SK-N-SH (cell line): Measurements from ENCODE around the gene DLG3. TPM values are rescaled to one million over a fixed set of nuclear protein-coding genes. Genes with fewer than 3 reads are reported as not detected.
A peak's percentile ranks its signal among the peaks of the same experiment; 100 is the strongest.

Experiments used
- CTCF ChIA-PET: fragments of 300-600, 350-600 bp; formaldehyde crosslinking; extraction: SDS; loops from one replicate; lab custom pipeline; 2021; lab: Yijun Ruan, JAX
- POLR2A ChIA-PET: fragments of 350-600 bp; sonication (Branson Sonifier 250); formaldehyde crosslinking; extraction: SDS; loops from one replicate; lab custom pipeline; 2020; ENCODE audit warnings: antibody characterized with exemption, inconsistent platforms; lab: Yijun Ruan, JAX
- DNase-seq: peaks from one replicate; pipeline ENCODE4 v3.0.0; 2012
- H2AFZ ChIP-seq: fragments of 200-600 bp; sonication (generic); 2 replicates; pipeline ENCODE4 v1.8.1; 2016; ENCODE audit warnings: antibody characterized with exemption, mild to moderate bottlenecking, low read depth
- H3F3A ChIP-seq: fragments of 200-600 bp; sonication (generic); replicated peaks from 2 replicates; pipeline ENCODE3; 2016; ENCODE audit warnings: antibody characterized with exemption, mild to moderate bottlenecking; ENCODE audit not compliant: insufficient read depth
- H3K27ac ChIP-seq, 2 experiments: fragments of 200-500 bp in 1 of 2; fragments of 200-600 bp in 1 of 2; sonication (Bioruptor generic) in 1 of 2; sonication (generic), shearing (Covaris generic) in 1 of 2; 2 replicates each; pipeline versions ENCODE4 v1.5.1 to v1.6.1; 2014 to 2016; ENCODE audit warnings: low read depth in 2 of 2, inconsistent platforms in 1 of 2, low read length in 1 of 2, mild to moderate bottlenecking in 1 of 2, mixed read lengths in 1 of 2
- H3K27me3 ChIP-seq: fragments of 200-600 bp; sonication (generic), shearing (Covaris generic); 2 replicates; pipeline ENCODE4 v1.6.1; 2016; ENCODE audit warnings: mixed run types; ENCODE audit not compliant: insufficient read depth
- H3K36me3 ChIP-seq, 2 experiments: fragments of 200-500 bp in 1 of 2; fragments of 200-600 bp in 1 of 2; sonication (Bioruptor generic) in 1 of 2; sonication (generic) in 1 of 2; replicated peaks in 1 of 2; 2 replicates each; pipeline versions ENCODE3 to v1.5.1; 2014 to 2016; ENCODE audit warnings: low read length in 1 of 2, mild to moderate bottlenecking in 1 of 2; ENCODE audit not compliant: insufficient read depth in 2 of 2, control insufficient read depth in 1 of 2
- H3K4me1 ChIP-seq, 2 experiments: fragments of 200-500 bp in 1 of 2; fragments of 200-600 bp in 1 of 2; sonication (Bioruptor generic) in 1 of 2; sonication (generic), shearing (Covaris generic) in 1 of 2; 2 replicates each; pipeline versions ENCODE4 v1.5.1 to v1.6.1; 2014 to 2016; ENCODE audit warnings: low read depth in 1 of 2, low read length in 1 of 2, mixed run types in 1 of 2; ENCODE audit not compliant: insufficient read depth in 2 of 2, control insufficient read depth in 1 of 2
- H3K4me2 ChIP-seq: fragments of 200-600 bp; sonication (generic), shearing (Covaris generic); 2 replicates; pipeline ENCODE4 v1.6.1; 2017; ENCODE audit warnings: mixed run types
- H3K4me3 ChIP-seq, 2 experiments: fragments of 200-500 bp in 1 of 2; fragments of 200-600 bp in 1 of 2; sonication (Bioruptor generic) in 1 of 2; sonication (generic), shearing (Covaris generic) in 1 of 2; 2 replicates each; pipeline versions ENCODE4 v1.5.1 to v1.8.1; 2014 to 2016; ENCODE audit warnings: low read depth in 2 of 2, inconsistent platforms in 1 of 2, low read length in 1 of 2, mild to moderate bottlenecking in 1 of 2, mixed read lengths in 1 of 2, moderate library complexity in 1 of 2
- H3K79me2 ChIP-seq: fragments of 200-600 bp; sonication (generic); 2 replicates; pipeline ENCODE4 v1.8.1; 2017; ENCODE audit warnings: mild to moderate bottlenecking; ENCODE audit not compliant: insufficient read depth
- H3K9ac ChIP-seq: fragments of 200-600 bp; sonication (generic); 2 replicates; pipeline ENCODE4 v1.6.1; 2017; ENCODE audit warnings: mixed run types
- H3K9me2 ChIP-seq: fragments of 200-600 bp; sonication (generic); 2 replicates; pipeline ENCODE4 v1.6.1; 2017; ENCODE audit warnings: mixed run types
- H3K9me3 ChIP-seq: fragments of 200-600 bp; sonication (generic); 2 replicates; pipeline ENCODE4 v1.6.1; 2017; ENCODE audit warnings: mixed run types, mild to moderate bottlenecking, moderate library complexity
- H4K20me1 ChIP-seq: fragments of 200-600 bp; sonication (generic); 2 replicates; pipeline ENCODE4 v1.6.1; 2017; ENCODE audit warnings: mild to moderate bottlenecking, mixed run types; ENCODE audit not compliant: insufficient read depth
- CHD2 ChIP-seq: fragments of 150-350 bp; IDR thresholded peaks from 2 replicates; pipeline ENCODE4 v1.6.1; 2018; ENCODE audit warnings: low read length; ENCODE audit not compliant: partially characterized antibody
- CTCF ChIP-seq: fragments of 200-600 bp; sonication (generic); IDR thresholded peaks from 2 replicates; pipeline ENCODE4 v1.6.1; 2017; ENCODE audit warnings: antibody characterized with exemption, mild to moderate bottlenecking, moderate library complexity
- EP300 ChIP-seq, 2 experiments: IDR thresholded peaks; 2 replicates each; pipeline versions ENCODE4 v1.4.0 to v1.6.1; 2012; ENCODE audit warnings: borderline replicate concordance in 1 of 2, low read depth in 1 of 2, low read length in 1 of 2
- FOXJ3 ChIP-seq: sonication (generic); formaldehyde crosslinking; IDR thresholded peaks from 2 replicates; pipeline ENCODE4 v1.5.1; 2020; ENCODE audit warnings: mild to moderate bottlenecking, missing genetic modification reagents
- FOXM1 ChIP-seq: IDR thresholded peaks from 2 replicates; pipeline ENCODE4 v1.4.0; 2012; ENCODE audit warnings: low read depth, mild to moderate bottlenecking
- GATA2 ChIP-seq: sonication (generic); formaldehyde crosslinking; IDR thresholded peaks from 2 replicates; pipeline ENCODE4 v1.5.0; 2020; ENCODE audit warnings: mild to moderate bottlenecking, missing genetic modification reagents
- IRF3 ChIP-seq: fragments of 150-350 bp; IDR thresholded peaks from 2 replicates; pipeline ENCODE4 v1.6.1; 2016; ENCODE audit warnings: mild to moderate bottlenecking, low read depth, low read length
- MEF2A ChIP-seq: IDR thresholded peaks from 2 replicates; pipeline ENCODE4 v1.4.0; 2012; ENCODE audit warnings: low read depth, borderline replicate concordance
- NFIC ChIP-seq: IDR thresholded peaks from 2 replicates; pipeline ENCODE4 v1.4.0; 2012; ENCODE audit warnings: borderline replicate concordance
- PBX3 ChIP-seq: IDR thresholded peaks from 2 replicates; pipeline ENCODE4; 2012
- REST ChIP-seq: IDR thresholded peaks from 2 replicates; pipeline ENCODE4 v1.6.1; 2012; ENCODE audit warnings: mild to moderate bottlenecking, low read depth, low read length, moderate library complexity
- RFX5 ChIP-seq: IDR thresholded peaks from 2 replicates; pipeline ENCODE4 v1.6.1; 2012; ENCODE audit warnings: mild to moderate bottlenecking, improper control_type of control experiment, low read length
- TAF1 ChIP-seq: IDR thresholded peaks from 2 replicates; pipeline ENCODE4 v1.6.1; 2012; ENCODE audit warnings: low read depth, mild to moderate bottlenecking, low read length, moderate library complexity, borderline replicate concordance
- TEAD4 ChIP-seq: IDR thresholded peaks from 2 replicates; pipeline ENCODE4 v1.4.0; 2012; ENCODE audit warnings: mild to moderate bottlenecking, borderline replicate concordance; ENCODE audit not compliant: insufficient read depth
- USF2 ChIP-seq: fragments of 150-350 bp; IDR thresholded peaks from 2 replicates; pipeline ENCODE4 v1.6.1; 2017; ENCODE audit warnings: antibody characterized with exemption, low read length, low read depth, borderline replicate concordance
- ZBTB33 ChIP-seq: IDR thresholded peaks from 2 replicates; pipeline ENCODE4 v1.4.0; 2012; ENCODE audit warnings: low read depth, borderline replicate concordance
- WGBS: methylation state at CpG from one replicate; pipeline ENCODE4 v1.1.6; 2017; ENCODE audit warnings: low lambda C conversion rate; 5-methylcytosine and 5-hydroxymethylcytosine counted together
- polyA plus RNA-seq, 3 experiments: library from polyadenylated mRNA; depleted of rRNA; stranded (reverse); fragments of >200 nt; gene quantifications; 2 replicates each; pipeline ENCODE4 v1.2.3, GENCODE V29; 2012

Gene DLG3
- polyA plus RNA-seq, 1 of the 3 experiments (the other 2 are of a cell fraction): 11.7 TPM

GRCh38 chrX:70476934-70477733 lies 32.5 kb downstream of the DLG3 start (continued):
- TF ChIP-seq FOXM1 (no peak), IRF3 (no peak), GATA2 (CRISPR knock-in tag) (no peak), CTCF (no peak), FOXJ3 (CRISPR knock-in tag) (no peak), PBX3 (peak; percentile 63; the same call in 1 of the 2 replicates)

GRCh38 chrX:70477734-70478075 lies 33.1 kb downstream of the DLG3 start:
- peaks cover 0 to 20% of the 10 kb centered on the region in 2 experiments; a peak in 3 of 4 replicates for H3K4me1 ChIP-seq
- CTCF ChIA-PET: no interaction called here
- TF ChIP-seq RFX5 (no peak), NFIC (no peak), ZBTB33 (no peak), FOXM1 (no peak), MEF2A (no peak), CHD2 (no peak), REST (no peak), USF2 (no peak), TEAD4 (no peak), TAF1 (no peak), FOXJ3 (CRISPR knock-in tag) (no peak), EP300 (IDR thresholded peaks at IDR 0.05; ENCODE audit: borderline replicate concordance in 1 of 2, low read depth in 1 of 2, low read length in 1 of 2) (no peak), IRF3 (no peak)

More at GRCh38 chrX:70477734-70478075, 33.1 kb downstream of the DLG3 start:
- Histone ChIP-seq H2AFZ (peak overlapping the region; percentile 14; the same call in 1 of the 2 replicates), H4K20me1 (no peaks in the 10 kb centered on the region), H3K27ac (peak overlapping the region in 1 of 2 experiments; percentile 90; a peak in 2 of 4 replicates), H3F3A (peaks cover 10% of the 10 kb centered on the region), H3K9me3 (no peaks in the 10 kb centered on the region), H3K36me3 (peaks cover 0 to 3% of the 10 kb centered on the region in 2 experiments), H3K4me2 (peak overlapping the region; percentile 65; the same call in 1 of the 2 replicates), H3K4me3 (peak overlapping the region in 1 of 2 experiments; percentile 11; a peak in 1 of 4 replicates), H3K27me3 (no peaks in the 10 kb centered on the region), H3K9ac (peak overlapping the region; percentile 18; the same call in 1 of the 2 replicates), H3K79me2 (no peaks in the 10 kb centered on the region), H3K9me2 (no peaks in the 10 kb centered on the region)
- WGBS: 10% methylated on average over 4 of the region's 4 CpGs
- DNase-seq: no peak
- POLR2A ChIA-PET: no interaction called here
